ENCODE data around the gene EPHA6. TPM values are rescaled to one million over a fixed set of nuclear protein-coding genes. Genes with fewer than 3 reads are reported as not detected.

EPHA6 gene
- total and polyA plus RNA-seq, 2 donors (not counting 3 experiments of a cell fraction or from before 2014, with no cell fraction given) = not detected

- Histone ChIP-seq H3K36me3 (ENCODE audit: control insufficient read depth in 2 of 2, extremely low read depth in 1 of 2, insufficient read depth in 2 of 2, low read length in 2 of 2) (no peaks in the 10 kb centered on the region), H3K4me2 (ENCODE audit: insufficient read depth, low read length) (no peak overlapping the region), H3K4me1 (ENCODE audit: control insufficient read depth, extremely low read depth, insufficient read depth, low read length) (no peaks in the 10 kb centered on the region), H3K27me3 (ENCODE audit: control insufficient read depth in 2 of 2, insufficient read depth in 2 of 2, low read length in 2 of 2) (peaks cover under 1 to 1% of the 10 kb centered on the region in 2 experiments), H3K79me2 (ENCODE audit: control insufficient read depth, insufficient read depth, low read length) (no peaks in the 10 kb centered on the region), H2AFZ (ENCODE audit: low read depth, low read length) (no peak overlapping the region), H3K9me3 (replicated peaks; ENCODE audit: control insufficient read depth, insufficient read depth, low read length) (no peaks in the 10 kb centered on the region), H4K20me1 (replicated peaks; ENCODE audit: control insufficient read depth, extremely low read depth, insufficient read depth, low read length) (no peaks in the 10 kb centered on the region), H3K27ac (ENCODE audit: insufficient read depth, low read depth, low read length) (no peak overlapping the region), H3K9me1 (replicated peaks; ENCODE audit: control insufficient read depth, extremely low read depth, insufficient read depth, low read length) (no peaks in the 10 kb centered on the region), H3K9ac (replicated peaks; ENCODE audit: extremely low read depth, insufficient read depth, low read length) (no peak overlapping the region), H3K4me3 (replicated peaks in 1 of 3; ENCODE audit: insufficient read depth in 1 of 3, low read depth in 1 of 3, low read length in 3 of 3) (no peak overlapping the region)
- ChIA-PET CTCF (no interaction called here), POLR2A (no interaction called here)
- dilution Hi-C loops (cut with MboI; ENCODE audit: extremely low pct_ligation_motif_present, low sequenced_read_pairs) (no loop called here), intact Hi-C loops (cut with micrococcal nuclease) (no loop called here)
- no peak for DNase-seq (ENCODE audit: low read depth, low spot score)
- FAIRE-seq = no peak
- no TSS peak for BruUV-seq (replicated peaks)
- TF ChIP-seq MAX (IDR thresholded peaks at IDR 0.05; ENCODE audit: insufficient read depth, insufficient read length) = no peak
- TF ChIP-seq MYC (IDR thresholded peaks at IDR 0.05; ENCODE audit: low read depth, low read length) = no peak
- TF ChIP-seq GATA2 (IDR thresholded peaks at IDR 0.05; ENCODE audit: insufficient read depth, insufficient read length, low read depth, low read length) = no peak
- TF ChIP-seq FOS (IDR thresholded peaks at IDR 0.05; ENCODE audit: borderline replicate concordance, insufficient read depth, low read length) = no peak
- TF ChIP-seq POLR2A (IDR thresholded peaks at IDR 0.05; ENCODE audit: low read depth, low read length) = no peak
- no peak for TF ChIP-seq CTCF (IDR thresholded peaks at IDR 0.05; ENCODE audit: extremely low read depth in 1 of 2, insufficient read depth in 1 of 2, low read depth in 1 of 2, low read length in 2 of 2)
- TF ChIP-seq JUN (IDR thresholded peaks at IDR 0.05; ENCODE audit: borderline replicate concordance, insufficient read depth, insufficient read length, low read depth) = no peak
- no peak for TF ChIP-seq POLR2AphosphoS5 (IDR thresholded peaks at IDR 0.05; ENCODE audit: insufficient read depth, low read depth, low read length)
- TF ChIP-seq EZH2 (IDR thresholded peaks at IDR 0.05; ENCODE audit: borderline replicate concordance, low read depth, low read length, severe bottlenecking) = no peak
Observed at GRCh38 chr3:97712919-97713318, 898.5 kb downstream of the EPHA6 start.

Data from endothelial cell of umbilical vein (primary cell).